Activated CD8-positive, alpha-beta T cell treated with anti-CD3 and anti-CD28 coated beads, Interleukin-2, amount 10 ng/mL, durations not matched to agents 7 days and 5 days (primary cell): Measurements from ENCODE around the gene GIPC1. TPM values are rescaled to one million over a fixed set of nuclear protein-coding genes. Genes with fewer than 3 reads are reported as not detected.
A peak's percentile ranks its signal among the peaks of the same experiment; 100 is the strongest.

Experiments used
- ATAC-seq: fragments of 150-1000 bp; cut with Tn5 transposase; one replicate; pipeline ENCODE4 v1.10.0; 2021; ENCODE audit warnings: moderate library complexity
- CTCF ChIA-PET: fragments of 350-600 bp; sonication (Branson Sonifier 250); formaldehyde crosslinking; loops from one replicate; lab custom pipeline; 2021; ENCODE audit warnings: antibody characterized with exemption; lab: Charles Lee
- POLR2A ChIA-PET: fragments of 350-600 bp; sonication (Branson Sonifier 250); formaldehyde crosslinking; loops from one replicate; lab custom pipeline; 2021; ENCODE audit warnings: antibody characterized with exemption; lab: Charles Lee
- DNase-seq: peaks from one replicate; pipeline ENCODE4 v3.0.0-alpha.2; 2020
- H3K27ac Mint-ChIP-seq: one replicate; pipeline ENCODE4 v1.8.0; 2021; ENCODE audit warnings: mild to moderate bottlenecking, mixed read lengths
- H3K27me3 Mint-ChIP-seq: one replicate; pipeline ENCODE4 v1.8.0; 2021; ENCODE audit warnings: low read depth, mixed read lengths
- H3K36me3 Mint-ChIP-seq: one replicate; pipeline ENCODE4 v1.8.0; 2021; ENCODE audit warnings: low read depth, mixed read lengths
- H3K4me1 Mint-ChIP-seq: one replicate; pipeline ENCODE4 v1.8.0; 2021; ENCODE audit warnings: low read depth, mixed read lengths
- H3K4me3 Mint-ChIP-seq: one replicate; pipeline ENCODE4 v1.8.0; 2021; ENCODE audit warnings: mild to moderate bottlenecking, mixed read lengths
- H3K9me3 Mint-ChIP-seq: one replicate; pipeline ENCODE4 v1.8.0; 2022; ENCODE audit warnings: mixed read lengths; ENCODE audit not compliant: insufficient read depth
- total RNA-seq, 2 experiments: library from RNA; stranded (reverse); gene quantifications; one replicate each; pipeline ENCODE4 v1.2.3, GENCODE V29; 2021

The GIPC1 gene
- total RNA-seq, 2 experiments from 2014 or later, result 37.9 to 39.3 TPM

DNA sequence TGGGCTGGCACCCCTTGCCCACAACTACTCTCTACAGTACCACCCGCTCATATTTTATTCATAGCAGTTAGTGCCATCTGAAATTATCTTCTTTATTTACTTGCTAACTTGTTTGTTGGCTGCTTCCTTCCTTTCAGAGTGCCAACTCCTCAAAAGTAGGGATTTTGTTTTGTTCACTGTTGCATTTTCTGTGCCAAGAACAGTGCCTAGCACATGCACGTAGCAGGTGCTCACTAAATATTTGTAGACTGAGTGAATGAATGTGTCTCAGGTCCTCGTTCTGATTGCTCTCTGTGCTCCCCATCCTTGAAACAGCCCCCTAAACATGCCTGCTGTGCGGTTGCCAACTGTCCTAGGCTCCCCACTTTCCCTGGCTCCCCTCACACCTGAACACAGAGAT is 1.5 kb downstream of the GIPC1 start:
- H3K27me3 Mint-ChIP-seq, result peaks cover 2% of the 10 kb centered on the region
- no peaks in the 10 kb centered on the region for H3K9me3 Mint-ChIP-seq
- POLR2A ChIA-PET, result interaction anchor here (1.2 kb wide), 1 partner anchor 24 kb away, joined by 5 read pairs; the partner anchor contains the start of gene DNAJB1
- ATAC-seq (no peak), DNase-seq (no peak)
- CTCF ChIA-PET, result interaction anchor here (1.2 to 2.0 kb wide), 2 partner anchors 11 to 57 kb away, joined by 3 to 8 read pairs; no protein-coding TSS in a partner anchor
- peak overlapping the region; percentile 80 for H3K4me3 Mint-ChIP-seq
- peak overlapping the region; percentile 22 for H3K27ac Mint-ChIP-seq
- H3K4me1 Mint-ChIP-seq, result peaks cover 35% of the 10 kb centered on the region
- peaks cover 16% of the 10 kb centered on the region for H3K36me3 Mint-ChIP-seq

DNA sequence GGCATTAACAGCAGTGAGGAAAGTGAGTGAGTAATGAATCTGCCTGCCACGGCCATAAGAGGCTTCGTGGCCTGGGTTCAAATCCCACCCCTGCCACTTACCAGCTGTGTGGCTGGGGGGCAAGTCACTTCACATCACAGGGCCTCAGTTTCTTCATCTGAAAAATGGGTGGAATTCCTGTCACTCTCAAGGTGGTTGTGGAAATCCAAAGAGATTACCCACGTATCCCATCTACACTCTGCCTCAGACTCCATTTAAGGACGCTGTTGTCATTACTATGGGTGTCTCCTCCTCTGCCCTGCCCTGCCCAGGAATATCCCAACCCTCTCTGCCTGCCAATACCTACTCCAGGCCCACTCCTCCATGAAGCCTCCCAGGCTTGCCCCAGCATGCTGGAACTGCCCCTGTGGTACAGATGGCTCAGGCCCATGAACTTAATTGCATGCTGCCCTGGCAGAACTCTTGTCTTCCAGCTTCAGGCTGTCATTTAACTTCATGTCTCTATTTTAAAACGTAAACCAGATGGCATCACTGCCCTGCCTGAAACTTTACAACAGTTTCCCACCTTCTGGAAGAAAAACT is 3.1 kb downstream of the GIPC1 start:
- peaks cover 35% of the 10 kb centered on the region for H3K4me1 Mint-ChIP-seq
- H3K27me3 Mint-ChIP-seq, result peaks cover 2% of the 10 kb centered on the region
- no peaks in the 10 kb centered on the region for H3K9me3 Mint-ChIP-seq
- ATAC-seq (no peak), DNase-seq (no peak)
- no peak overlapping the region for H3K4me3 Mint-ChIP-seq
- H3K36me3 Mint-ChIP-seq, result peaks cover 19% of the 10 kb centered on the region
- H3K27ac Mint-ChIP-seq, result no peak overlapping the region
- ChIA-PET CTCF (interaction anchor here (1.0 kb wide), 1 partner anchor 12 kb away, joined by 3 read pairs; no protein-coding TSS in a partner anchor), POLR2A (interaction anchor here (0.6 to 1.2 kb wide), 2 partner anchors 35 to 190 kb away, joined by 3 to 4 read pairs; no protein-coding TSS in a partner anchor)

- Mint-ChIP-seq H3K4me1 (peaks cover 11% of the 10 kb centered on the region), H3K4me3 (no peak overlapping the region), H3K27ac (no peak overlapping the region), H3K9me3 (no peaks in the 10 kb centered on the region), H3K27me3 (no peaks in the 10 kb centered on the region), H3K36me3 (peaks cover 15% of the 10 kb centered on the region)
- ChIA-PET POLR2A (interaction anchor here (0.7 kb wide), 1 partner anchor 64 kb away, joined by 4 read pairs; no protein-coding TSS in a partner anchor), CTCF (interaction anchor here (1.1 to 3.2 kb wide), 6 partner anchors 7 to 351 kb away, joined by 3 to 13 read pairs (median 4); partner anchors contain the start of genes ASF1B and PTGER1)
- ATAC-seq, result no peak
- DNase-seq, result no peak
Measured at GRCh38 chr19:14487370-14488125, 8.4 kb downstream of the GIPC1 start.

DNA sequence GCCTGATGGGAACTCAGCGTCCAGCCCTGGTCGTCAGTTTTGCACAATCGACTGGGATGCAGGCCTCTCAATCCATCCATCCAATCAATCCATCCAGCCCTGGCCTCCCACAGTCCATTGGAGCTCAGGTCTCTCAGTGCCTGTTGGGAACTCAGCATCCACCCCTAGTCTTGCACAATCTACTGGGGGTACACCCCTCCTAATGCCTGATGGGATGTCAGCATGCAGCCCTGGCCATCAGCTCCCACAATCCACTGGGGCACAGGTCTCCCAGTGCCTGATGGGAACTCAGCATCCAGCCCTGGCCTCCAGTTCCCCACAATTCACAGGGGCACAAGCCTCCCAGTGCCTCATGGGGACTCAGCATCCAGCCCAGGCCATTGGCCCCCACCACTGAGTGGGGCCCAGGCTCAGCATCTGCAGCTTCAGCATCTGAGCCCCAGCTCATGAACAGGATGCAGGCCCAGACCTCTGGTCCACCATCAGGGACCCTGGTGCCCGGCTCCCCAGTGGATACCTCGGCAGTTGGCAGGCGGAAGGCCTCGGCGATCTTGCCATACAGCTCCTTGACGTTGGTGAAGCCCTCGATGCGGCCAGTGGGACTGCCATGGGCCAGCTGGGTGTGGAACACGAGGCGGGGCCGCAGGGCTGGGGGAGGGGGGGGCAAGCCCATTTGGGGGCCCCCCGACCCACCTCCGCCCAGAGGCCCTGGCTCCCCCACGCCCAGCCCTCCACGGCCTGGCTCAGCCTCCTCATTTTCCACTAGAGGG is 13.6 kb downstream of the GIPC1 start:
- CTCF ChIA-PET, result interaction anchor here (1.2 to 6.3 kb wide), 4 partner anchors 10 to 51 kb away, joined by 4 to 30 read pairs (median 18); partner anchors contain the start of gene PKN1
- H3K27me3 Mint-ChIP-seq, result no peaks in the 10 kb centered on the region
- H3K4me3 Mint-ChIP-seq, result no peak overlapping the region
- no peaks in the 10 kb centered on the region for H3K9me3 Mint-ChIP-seq
- ATAC-seq (no peak), DNase-seq (no peak)
- H3K36me3 Mint-ChIP-seq, result peaks cover 2% of the 10 kb centered on the region
- POLR2A ChIA-PET, result interaction anchor here (0.6 to 1.0 kb wide), 2 partner anchors 71 to 100 kb away, joined by 3 read pairs; no protein-coding TSS in a partner anchor
- peaks cover 11% of the 10 kb centered on the region for H3K4me1 Mint-ChIP-seq
- H3K27ac Mint-ChIP-seq, result no peak overlapping the region

DNA sequence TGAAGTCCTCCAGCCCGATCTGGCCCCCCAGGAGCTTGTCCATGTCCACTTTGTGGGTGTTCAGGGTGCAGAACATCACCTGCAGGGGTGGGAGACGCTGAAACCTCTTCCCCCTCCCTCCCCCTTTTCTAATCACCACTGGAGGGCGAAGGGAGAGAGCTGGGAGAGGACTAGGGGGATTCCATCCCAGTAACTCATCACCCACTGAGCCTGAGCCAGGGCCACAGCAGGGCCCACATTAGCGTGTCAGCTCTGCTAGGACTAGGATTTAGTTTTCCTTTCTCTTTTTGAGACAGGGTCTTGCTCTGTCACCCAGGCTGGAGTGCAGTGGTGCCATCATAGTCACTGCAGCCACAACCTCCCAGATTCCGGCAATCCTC is 15.2 kb downstream of the GIPC1 start:
- Mint-ChIP-seq H3K4me3 (no peak overlapping the region), H3K9me3 (no peaks in the 10 kb centered on the region), H3K27ac (no peak overlapping the region), H3K4me1 (peaks cover 10% of the 10 kb centered on the region), H3K36me3 (peaks cover 2% of the 10 kb centered on the region), H3K27me3 (no peaks in the 10 kb centered on the region)
- DNase-seq (no peak), ATAC-seq (no peak)
- ChIA-PET POLR2A (interaction anchor here (0.6 to 1.8 kb wide), 3 partner anchors 18 to 344 kb away, joined by 3 to 5 read pairs (median 5); partner anchors contain the start of gene ASF1B), CTCF (interaction anchor here (0.6 to 6.3 kb wide), 33 partner anchors 8 to 343 kb away, joined by 3 to 30 read pairs (median 5); partner anchors contain the start of genes ADGRE5, ASF1B, GIPC1 and PKN1)

DNA sequence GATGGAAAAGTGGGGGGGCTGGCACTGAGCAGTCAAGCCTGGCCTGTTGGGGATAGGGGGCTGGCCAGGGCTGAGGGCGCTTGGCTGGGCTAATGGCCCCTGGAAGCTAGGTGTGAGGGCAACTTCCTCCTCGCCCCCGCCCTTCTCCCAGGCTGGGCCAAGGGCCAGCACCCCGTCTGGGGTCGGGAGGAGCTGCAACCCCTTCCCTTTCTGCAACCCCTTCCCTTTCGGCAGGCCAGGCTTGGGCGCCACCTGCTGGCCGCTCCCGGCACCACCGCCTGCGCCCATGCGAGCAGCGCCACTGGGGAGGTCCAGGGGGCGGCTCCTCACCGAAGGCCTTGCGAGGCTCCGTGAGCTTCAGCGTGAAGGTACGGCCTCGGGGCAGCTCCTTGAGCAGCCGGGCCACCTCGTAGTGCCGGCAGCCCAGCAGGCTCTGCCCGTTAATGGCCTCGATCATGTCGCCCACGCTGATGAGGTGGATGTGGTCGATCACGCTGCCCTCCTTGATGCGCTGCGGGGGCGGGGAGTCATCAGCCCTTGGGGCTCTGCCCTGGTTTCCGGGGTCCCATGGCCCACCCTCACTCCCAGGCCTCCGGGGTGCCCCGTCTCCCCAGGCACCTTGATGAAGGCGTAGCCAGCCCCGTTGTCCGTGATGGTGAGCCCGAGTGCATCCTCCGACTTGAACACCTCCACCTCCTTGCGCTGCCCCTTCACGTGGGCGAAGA is 15.8 kb downstream of the GIPC1 start:
- Mint-ChIP-seq H3K36me3 (peaks cover 2% of the 10 kb centered on the region), H3K9me3 (no peaks in the 10 kb centered on the region), H3K27ac (no peak overlapping the region), H3K4me1 (peaks cover 16% of the 10 kb centered on the region), H3K4me3 (no peak overlapping the region), H3K27me3 (no peaks in the 10 kb centered on the region)
- POLR2A ChIA-PET, result interaction anchor here (0.6 to 1.8 kb wide), 3 partner anchors 19 to 344 kb away, joined by 3 to 5 read pairs (median 5); partner anchors contain the start of gene ASF1B
- peak; percentile 70 for ATAC-seq
- CTCF ChIA-PET, result interaction anchor here (0.6 to 6.3 kb wide), 32 partner anchors 7 to 343 kb away, joined by 3 to 30 read pairs (median 6); partner anchors contain the start of genes ADGRE5, ASF1B, GIPC1 and PKN1
- peak; percentile 74 for DNase-seq

DNA sequence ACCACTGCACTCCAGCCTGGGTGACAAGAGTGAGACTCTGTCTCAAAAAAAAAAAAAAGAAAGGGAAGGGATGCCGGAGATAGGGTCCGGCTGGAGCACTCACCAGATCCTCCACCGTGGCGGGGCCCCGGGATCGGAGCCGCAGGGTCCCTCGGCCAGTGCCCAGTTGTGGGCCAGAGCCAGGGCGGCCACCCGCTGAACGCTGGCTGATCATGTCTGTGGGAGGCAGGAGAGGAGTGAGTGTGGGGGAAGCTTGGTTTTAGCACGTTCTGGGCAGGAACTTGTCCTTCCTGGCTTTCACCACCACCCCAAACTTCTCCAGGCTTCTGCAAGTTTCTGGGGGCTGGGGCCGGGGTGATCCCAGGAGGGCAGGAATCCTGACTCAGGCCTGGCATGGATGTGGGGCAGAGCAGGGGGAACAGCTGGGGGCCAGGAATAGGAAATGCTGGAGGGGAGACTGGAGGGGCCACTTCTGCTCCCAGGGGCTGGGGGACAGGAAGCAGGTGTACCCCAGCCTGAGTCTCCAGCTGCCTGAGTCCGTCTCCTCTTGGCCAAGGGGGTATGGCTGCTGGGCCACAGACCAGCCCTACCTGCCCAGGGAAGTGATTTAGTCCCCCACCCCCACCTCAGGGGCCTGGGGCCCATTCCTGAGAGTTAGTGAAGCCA is 16.5 kb downstream of the GIPC1 start:
- POLR2A ChIA-PET, result interaction anchor here (1.1 to 1.8 kb wide), 2 partner anchors 39 to 343 kb away, joined by 3 to 5 read pairs; partner anchors contain the start of gene ASF1B
- Mint-ChIP-seq H3K27ac (no peak overlapping the region), H3K4me3 (no peak overlapping the region), H3K27me3 (peaks cover 5% of the 10 kb centered on the region), H3K4me1 (peaks cover 23% of the 10 kb centered on the region), H3K9me3 (no peaks in the 10 kb centered on the region), H3K36me3 (peaks cover 2% of the 10 kb centered on the region)
- CTCF ChIA-PET, result interaction anchor here (0.7 to 6.3 kb wide), 24 partner anchors 10 to 342 kb away, joined by 3 to 30 read pairs (median 6); partner anchors contain the start of genes ADGRE5, ASF1B, GIPC1 and PKN1
- ATAC-seq (no peak), DNase-seq (no peak)

GRCh38 chr19:14478113-14478545 is 17.8 kb downstream of the GIPC1 start:
- H3K4me3 Mint-ChIP-seq, result no peak overlapping the region
- POLR2A ChIA-PET, result interaction anchor here (1.1 kb wide), 1 partner anchor 40 kb away, joined by 3 read pairs; no protein-coding TSS in a partner anchor

GRCh38 chr19:14477418-14478112 is 18.4 kb downstream of the GIPC1 start:
- POLR2A ChIA-PET, result no interaction called here
- H3K27me3 Mint-ChIP-seq, result peaks cover 16% of the 10 kb centered on the region
- DNase-seq (no peak), ATAC-seq (no peak)
- H3K4me3 Mint-ChIP-seq, result no peak overlapping the region
- CTCF ChIA-PET, result interaction anchor here (1.2 to 4.5 kb wide), 5 partner anchors 8 to 340 kb away, joined by 3 to 30 read pairs (median 5); partner anchors contain the start of gene ASF1B
- peaks cover 2% of the 10 kb centered on the region for H3K36me3 Mint-ChIP-seq
- no peaks in the 10 kb centered on the region for H3K9me3 Mint-ChIP-seq
- H3K27ac Mint-ChIP-seq, result no peak overlapping the region
- H3K4me1 Mint-ChIP-seq, result peaks cover 33% of the 10 kb centered on the region

More at GRCh38 chr19:14478113-14478545, 17.8 kb downstream of the GIPC1 start:
- Mint-ChIP-seq H3K36me3 (no peaks in the 10 kb centered on the region), H3K4me1 (peaks cover 27% of the 10 kb centered on the region), H3K9me3 (no peaks in the 10 kb centered on the region), H3K27me3 (peaks cover 10% of the 10 kb centered on the region), H3K27ac (no peak overlapping the region)
- CTCF ChIA-PET, result interaction anchor here (1.2 to 4.5 kb wide), 5 partner anchors 8 to 341 kb away, joined by 3 to 30 read pairs (median 5); partner anchors contain the start of gene ASF1B
- ATAC-seq (no peak), DNase-seq (no peak)
